B cell (primary cell): ENCODE measurements around the gene SLC35F3.

Source experiments
- EZH2 ChIP-seq: IDR thresholded peaks from 2 replicates; pipeline ENCODE4 v1.6.1; 2012; ENCODE audit warnings: borderline replicate concordance, low read depth, mild to moderate bottlenecking, moderate library complexity, low read length; ENCODE audit not compliant: insufficient read depth, poor library complexity, severe bottlenecking
- TF ChIP-seq, protein P1 (sequence below): fragments of 200-600 bp; IDR thresholded peaks from one replicate; pipeline ENCODE4 v1.8.0; 2022; ENCODE audit warnings: antibody characterized with exemption, mild to moderate bottlenecking

DNA sequence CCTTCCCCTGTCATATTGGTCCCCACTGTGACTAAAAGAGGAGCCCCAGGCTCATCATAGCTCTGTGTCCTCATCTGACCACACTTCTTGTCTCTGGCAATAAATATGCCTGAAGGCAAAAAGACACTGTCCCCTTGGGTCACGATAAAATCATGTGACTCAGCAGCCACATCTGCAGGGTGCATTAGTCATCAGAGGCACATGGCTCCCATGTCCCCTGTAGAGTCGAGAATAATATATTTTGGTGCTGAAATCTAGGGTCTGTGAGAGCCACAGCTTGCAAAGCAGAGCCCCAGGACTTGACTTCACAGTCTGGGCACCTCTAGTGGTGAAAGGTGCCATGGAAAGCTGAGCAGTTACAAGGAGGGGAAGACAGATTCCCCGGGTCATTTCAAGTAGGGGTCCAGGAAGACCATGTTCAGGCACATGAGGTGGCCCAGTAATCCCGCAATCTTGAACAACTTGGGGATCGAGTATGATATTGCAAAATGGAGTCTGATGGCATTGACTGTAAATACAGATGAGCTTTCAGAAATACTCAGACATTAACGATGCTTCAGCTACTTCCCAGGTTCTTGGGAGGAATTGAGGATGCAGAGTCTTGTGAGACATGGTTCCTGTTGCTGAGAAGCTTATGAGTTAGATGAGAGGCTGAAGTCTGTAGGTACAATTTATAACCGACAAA, 68.6 kb downstream of the SLC35F3 start:
- TF ChIP-seq, protein P1, sequence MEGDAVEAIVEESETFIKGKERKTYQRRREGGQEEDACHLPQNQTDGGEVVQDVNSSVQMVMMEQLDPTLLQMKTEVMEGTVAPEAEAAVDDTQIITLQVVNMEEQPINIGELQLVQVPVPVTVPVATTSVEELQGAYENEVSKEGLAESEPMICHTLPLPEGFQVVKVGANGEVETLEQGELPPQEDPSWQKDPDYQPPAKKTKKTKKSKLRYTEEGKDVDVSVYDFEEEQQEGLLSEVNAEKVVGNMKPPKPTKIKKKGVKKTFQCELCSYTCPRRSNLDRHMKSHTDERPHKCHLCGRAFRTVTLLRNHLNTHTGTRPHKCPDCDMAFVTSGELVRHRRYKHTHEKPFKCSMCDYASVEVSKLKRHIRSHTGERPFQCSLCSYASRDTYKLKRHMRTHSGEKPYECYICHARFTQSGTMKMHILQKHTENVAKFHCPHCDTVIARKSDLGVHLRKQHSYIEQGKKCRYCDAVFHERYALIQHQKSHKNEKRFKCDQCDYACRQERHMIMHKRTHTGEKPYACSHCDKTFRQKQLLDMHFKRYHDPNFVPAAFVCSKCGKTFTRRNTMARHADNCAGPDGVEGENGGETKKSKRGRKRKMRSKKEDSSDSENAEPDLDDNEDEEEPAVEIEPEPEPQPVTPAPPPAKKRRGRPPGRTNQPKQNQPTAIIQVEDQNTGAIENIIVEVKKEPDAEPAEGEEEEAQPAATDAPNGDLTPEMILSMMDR, result no peak
- no peak for TF ChIP-seq EZH2
